T-helper 1 cell (primary cell): ENCODE data around the gene LATS2.
"Not testable (repeated sequence)": the region's sequence is repeated elsewhere in the genome, so short reads cannot be mapped to it uniquely, and the experiment has no call there.

Experiments
- DNase-seq, 5 donors: peaks; one replicate each; pipeline ENCODE4 v3.0.0-alpha.2; 2012 to 2020

Gene LATS2

DNA sequence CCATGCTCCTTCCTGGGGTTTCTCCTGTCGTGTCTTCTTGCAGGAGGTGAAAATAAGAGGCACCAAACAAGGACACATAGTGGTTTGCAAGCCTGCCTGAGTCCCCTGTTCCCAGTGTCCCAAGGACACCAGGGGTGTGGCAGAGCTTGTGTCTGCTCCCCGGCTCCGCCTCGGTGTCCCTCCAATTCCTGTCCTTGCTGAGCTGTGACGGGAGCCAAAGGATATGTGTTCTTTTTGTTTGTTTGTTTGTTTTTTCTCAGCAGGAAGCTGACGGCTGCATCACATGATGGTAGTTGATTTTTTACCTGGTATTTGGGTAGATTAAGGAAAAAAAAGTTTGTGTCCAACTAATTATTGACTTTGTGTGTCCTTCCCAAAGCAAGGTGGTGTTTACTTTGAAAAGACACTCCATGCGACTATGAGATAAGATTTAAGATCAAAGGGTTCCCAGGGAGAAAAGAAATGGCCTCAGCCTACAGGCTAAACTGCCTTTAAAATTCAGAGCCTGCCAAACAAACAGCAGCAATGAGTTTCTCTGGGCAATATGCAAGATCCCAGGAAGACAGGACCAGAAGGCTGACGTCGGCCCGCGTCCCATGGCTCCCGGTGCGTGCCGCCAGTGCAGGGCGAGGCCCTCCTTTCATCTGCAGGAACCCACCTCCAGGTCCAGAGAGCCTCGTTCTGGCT, 108.0 kb downstream of the LATS2 start:
- DNase-seq: no peak

DNA sequence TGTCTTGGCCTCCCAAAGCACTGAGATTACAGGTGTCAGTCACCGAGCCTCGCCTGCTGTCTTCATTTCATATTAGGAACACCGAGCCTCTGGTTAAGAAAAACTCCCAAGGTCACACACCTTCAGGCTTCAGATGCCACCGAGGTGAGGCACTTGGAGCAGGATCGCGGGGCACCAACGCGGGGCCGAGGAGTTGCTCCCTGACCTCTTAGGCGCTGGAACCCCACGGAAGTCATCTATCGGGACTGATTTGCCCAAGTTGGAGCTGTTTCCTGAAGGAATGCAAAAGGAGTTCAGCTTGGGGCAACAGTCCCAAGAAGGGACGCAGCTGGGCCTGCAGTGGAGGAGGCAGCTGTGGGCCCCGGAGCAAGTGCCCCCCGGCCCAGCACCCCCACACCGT, 108.5 kb downstream of the LATS2 start:
- no peak for DNase-seq

DNA sequence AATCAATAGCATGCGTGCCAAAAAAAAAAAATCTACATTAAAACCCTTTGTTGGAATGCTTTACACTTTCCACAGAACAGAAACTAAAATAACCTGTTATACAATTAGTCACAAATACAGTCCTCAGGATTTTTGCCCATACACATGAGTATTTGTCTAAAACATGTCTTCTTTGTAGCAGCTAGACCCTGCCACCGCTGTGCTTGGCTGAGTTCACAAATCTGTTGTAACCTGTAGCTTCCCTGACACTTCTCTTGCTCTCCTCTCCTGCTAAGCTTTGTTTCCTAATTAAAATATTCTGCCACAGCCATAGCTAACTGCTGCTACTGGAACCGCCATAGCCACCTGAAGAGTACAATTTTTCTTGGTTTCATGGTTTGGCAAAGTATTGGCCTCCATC, 113.4 kb downstream of the LATS2 start:
- DNase-seq: not testable (repeated sequence)

DNA sequence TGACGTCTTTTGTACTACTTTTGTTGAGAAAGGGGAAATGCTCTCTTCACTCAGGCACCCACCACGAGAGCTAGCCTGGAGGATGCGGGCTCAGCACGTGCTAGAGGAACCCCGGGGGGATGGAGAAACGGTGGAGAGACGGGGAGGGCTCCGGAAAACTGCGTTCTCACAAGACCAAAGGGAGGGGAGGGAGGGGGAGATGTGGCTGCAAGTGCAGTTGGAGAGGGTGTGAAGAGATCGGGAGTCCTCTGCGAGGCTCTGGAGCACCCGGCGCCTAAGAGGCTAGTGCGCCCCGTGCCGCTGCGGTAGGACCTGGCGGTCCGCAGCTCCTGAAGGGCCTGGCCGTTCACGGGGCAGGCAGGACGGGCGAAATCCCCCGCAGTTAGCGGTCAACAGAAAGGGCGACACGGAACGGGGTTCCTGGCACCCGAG, 115.4 kb downstream of the LATS2 start:
- no peak for DNase-seq

DNA sequence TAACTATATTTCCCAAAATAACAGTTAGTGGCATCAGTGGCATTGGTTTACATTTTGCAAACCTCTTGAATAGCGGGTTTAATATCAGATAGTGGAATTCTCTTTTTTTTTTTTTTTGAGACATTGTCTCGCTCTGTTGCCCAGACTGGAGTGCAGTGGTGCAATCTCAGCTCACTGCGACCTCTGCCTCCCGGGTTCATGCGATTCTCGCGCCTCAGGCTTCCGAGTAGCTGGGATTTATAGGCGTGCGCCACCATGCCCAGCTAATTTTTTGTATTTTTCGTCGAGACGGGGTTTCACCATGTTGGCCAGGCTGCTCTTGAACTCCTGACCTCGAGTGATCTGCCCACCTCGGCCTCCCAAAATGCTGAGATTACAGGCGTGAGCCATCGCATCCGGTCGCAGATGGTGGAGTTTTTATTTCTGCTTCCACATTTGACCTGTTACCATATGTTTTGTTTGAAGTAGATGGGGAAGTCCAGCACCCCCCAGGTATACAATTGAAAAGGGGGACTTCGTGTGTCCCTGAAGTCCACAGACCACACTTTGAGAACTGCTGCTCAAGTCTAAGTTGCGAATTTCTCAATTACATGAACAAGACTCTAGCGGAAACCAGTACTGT, 118.3 kb downstream of the LATS2 start:
- DNase-seq: no peak

DNA sequence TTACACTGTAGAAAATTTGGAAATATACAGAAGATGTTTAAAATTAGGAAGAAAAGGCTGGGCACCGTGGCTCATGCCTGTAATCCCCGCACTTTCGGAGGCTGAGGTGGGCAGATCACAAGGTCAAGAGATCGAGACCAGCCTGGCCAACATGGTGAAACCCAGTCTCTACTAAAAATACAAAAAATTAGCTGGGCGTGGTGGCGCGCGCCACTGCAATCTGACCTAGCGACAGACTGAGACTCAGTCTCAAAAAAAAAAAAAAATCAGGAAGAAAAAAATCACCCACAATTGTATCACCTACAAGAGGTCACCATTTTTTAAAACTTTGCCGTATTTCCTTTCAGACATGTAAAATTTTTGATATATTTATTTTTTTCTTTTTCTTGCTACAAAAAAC, 120.9 kb downstream of the LATS2 start:
- DNase-seq: not testable (repeated sequence)

DNA sequence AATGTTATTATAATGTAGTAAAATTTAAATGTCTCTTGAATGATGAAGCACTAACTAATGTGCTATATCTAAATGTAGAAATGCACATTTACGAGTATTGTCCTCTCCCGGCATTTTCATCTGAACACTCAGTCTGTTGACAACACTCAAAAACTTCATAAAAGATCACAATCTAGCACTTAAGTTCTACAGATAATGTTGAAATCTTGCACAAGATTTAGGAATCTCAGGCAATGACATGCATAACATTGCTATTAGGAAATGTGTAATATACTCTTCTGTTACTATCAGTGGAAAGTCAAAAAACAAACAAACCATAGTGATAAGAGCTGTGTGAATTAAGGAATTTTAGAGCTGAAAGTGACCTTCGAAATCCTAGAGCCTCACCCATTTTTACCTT, 121.3 kb downstream of the LATS2 start:
- DNase-seq: no peak

DNA sequence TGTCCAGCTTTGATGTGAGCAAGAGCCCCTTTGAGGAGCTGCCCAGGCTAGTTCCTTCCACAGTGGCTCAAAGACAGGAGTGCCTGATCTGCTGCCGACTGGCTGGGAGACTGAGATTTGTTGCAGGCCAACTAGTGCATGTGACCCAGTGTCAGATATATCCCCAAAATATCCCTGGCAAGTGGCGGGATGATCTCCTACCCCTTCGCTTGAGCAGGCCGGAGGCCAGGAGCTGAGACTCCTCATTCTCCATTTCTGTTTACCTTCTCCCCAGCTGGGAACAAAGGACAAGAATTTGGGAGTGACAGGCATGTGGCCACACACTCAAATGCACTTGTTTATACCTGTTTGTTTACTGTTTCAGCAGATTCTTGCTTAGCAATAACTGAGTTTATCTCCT, 121.7 kb downstream of the LATS2 start:
- DNase-seq: no peak

DNA sequence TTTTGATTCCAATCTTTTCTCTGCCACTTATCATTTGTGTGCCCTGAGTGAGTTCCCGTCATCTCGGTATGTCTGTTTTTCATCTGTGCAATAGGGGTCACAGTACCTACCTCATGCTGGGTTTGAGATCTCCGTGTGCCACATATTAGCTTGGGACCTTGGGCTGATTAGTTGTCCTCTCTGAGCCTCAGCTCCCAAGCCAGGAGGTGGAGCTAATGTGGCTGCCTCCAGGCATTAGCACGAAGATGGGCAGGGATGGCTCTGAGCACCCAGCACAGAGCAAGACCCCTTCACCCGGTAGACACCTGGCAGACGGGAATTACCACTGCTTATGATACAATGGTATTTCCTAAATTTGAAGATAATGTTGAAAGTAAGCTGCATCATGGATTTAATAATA, 123.1 kb downstream of the LATS2 start:
- no peak for DNase-seq

DNA sequence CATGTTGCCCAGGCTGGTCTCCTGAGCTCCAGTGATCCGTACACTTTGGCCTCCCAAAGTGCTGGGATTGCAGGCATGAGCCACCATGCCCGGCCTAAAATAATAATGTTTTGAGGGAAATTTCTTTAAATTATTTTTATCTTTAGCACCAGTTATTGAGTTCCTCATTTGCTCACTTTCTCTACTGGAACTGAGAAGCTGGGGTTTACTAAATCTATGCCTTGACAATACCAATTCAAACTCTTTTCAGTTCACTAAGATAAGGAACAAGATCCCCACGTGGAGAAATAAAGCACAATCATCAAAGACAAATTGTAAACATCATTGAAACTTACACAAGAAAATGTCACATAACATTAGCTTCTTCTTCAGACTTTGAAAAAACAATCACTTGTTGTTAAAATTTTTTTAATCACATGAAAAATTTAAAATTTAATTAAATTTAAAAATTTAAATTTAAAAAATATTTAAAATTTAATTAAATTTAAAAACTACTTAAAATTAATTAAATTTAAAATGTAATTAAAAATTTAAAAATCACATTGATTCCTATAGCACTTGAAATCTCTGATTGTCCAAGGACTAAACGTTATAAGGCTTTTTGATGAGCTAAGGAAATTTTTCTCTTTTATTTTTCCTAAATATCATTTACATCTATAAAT, 133.7 kb downstream of the LATS2 start:
- no peak for DNase-seq

DNA sequence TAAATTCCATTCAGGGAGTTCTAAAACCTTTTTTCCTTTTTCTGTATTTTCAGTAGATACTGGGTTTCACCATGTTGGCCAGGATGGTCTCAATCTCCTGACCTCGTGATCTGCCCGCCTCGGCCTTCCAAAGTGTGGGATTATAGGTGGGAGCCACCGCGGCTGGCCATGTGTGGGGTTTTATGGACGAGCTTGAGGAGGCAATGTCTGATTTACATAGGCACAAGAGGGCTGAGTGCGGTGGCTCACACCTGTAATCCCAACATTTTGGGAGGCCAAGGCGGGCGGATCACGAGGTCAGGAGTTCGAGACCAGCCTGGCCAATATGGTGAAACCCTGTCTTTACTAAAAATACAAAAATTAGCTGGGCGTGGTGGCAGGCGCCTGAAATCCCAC, 136.0 kb downstream of the LATS2 start:
- not testable (repeated sequence) for DNase-seq

DNA sequence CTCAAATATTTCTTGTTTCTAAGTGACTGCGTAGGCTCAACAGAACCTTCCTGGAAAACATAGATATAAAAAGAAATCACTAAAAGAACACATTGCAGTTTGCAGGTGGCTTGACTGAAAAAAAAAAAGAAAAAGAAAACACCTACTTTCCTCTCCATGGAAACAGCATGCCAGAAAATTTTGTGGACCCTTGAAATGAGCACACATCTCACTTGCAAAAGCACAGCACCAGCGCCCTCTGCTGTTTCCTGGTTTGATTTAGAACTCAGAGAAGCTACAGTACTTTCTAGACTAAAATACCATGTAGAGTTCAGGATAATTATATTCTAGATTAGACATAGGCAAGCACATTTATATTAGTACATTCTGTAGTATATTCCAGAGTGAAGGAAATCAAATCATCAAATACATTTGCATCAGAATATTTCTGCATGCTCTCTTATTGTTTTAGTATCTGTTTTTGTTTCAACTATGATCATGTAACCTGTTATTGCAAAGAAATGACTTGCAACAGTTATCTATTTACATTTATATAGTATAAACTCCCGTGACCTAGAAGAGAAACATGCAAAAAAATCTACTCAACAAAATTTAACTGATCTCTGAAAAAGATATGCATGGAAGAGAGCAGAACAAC, 136.5 kb downstream of the LATS2 start:
- DNase-seq: peak; percentile 33 to 69 (median 58)

DNA sequence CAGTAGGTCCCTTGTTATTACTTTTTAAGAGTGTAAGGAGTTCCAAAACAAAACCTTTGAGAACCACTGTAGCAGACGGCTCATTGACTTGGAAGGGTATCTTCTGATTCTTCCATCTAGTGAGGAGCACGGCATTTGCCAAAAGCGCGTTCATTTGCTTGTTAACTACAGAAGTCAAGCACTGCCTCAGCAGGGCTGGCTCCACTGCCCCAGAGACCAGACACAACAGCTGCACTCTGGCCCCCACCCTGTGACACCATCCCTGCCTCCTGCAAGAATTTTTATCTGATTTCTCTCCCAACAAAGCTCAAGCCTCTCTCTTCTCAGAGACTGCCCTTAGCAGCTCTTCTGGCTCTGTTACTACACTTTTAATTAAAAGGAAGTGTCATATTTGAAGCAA, 138.1 kb downstream of the LATS2 start:
- DNase-seq: no peak
